ENCODE measurements around the gene CALM3. TPM values are rescaled to one million over a fixed set of nuclear protein-coding genes. Genes with fewer than 3 reads are reported as not detected.

The CALM3 gene
- total RNA-seq, 1 experiment from 2014 or later: 343 TPM

- Histone ChIP-seq H3K23ac (ENCODE audit: insufficient read length, low read depth, low read length) (no peak overlapping the region), H3K9ac (ENCODE audit: extremely low read depth, insufficient read length, low read length) (no peak overlapping the region), H2BK5ac (ENCODE audit: insufficient read length, low read length) (no peak overlapping the region), H3K4me1 (ENCODE audit: insufficient read depth, low read length) (no peaks in the 10 kb centered on the region), H3K18ac (ENCODE audit: insufficient read length, low read depth, low read length) (no peak overlapping the region), H2BK12ac (ENCODE audit: insufficient read length, low read depth, low read length) (no peak overlapping the region), H3K23me2 (ENCODE audit: insufficient read length, low read depth, low read length, poor library complexity, severe bottlenecking) (no peaks in the 10 kb centered on the region), H2AK5ac (ENCODE audit: insufficient read length, low read length) (no peak overlapping the region), H3K9me3 (ENCODE audit: control insufficient read depth, low read depth, low read length) (no peaks in the 10 kb centered on the region), H2AFZ (ENCODE audit: low read length) (no peak overlapping the region), H4K8ac (replicated peaks; ENCODE audit: insufficient read length, low read depth, low read length) (no peak overlapping the region), H3K14ac (ENCODE audit: insufficient read depth, low read length) (no peak overlapping the region), H3K27ac (ENCODE audit: insufficient read length, low read depth, low read length) (no peak overlapping the region), H4K91ac (ENCODE audit: insufficient read length, low read depth, low read length) (no peak overlapping the region), H3K27me3 (ENCODE audit: insufficient read depth, low read length) (no peaks in the 10 kb centered on the region), H2BK20ac (ENCODE audit: low read depth, low read length, poor library complexity, severe bottlenecking) (no peak overlapping the region), H3K79me1 (ENCODE audit: insufficient read depth, low read depth, low read length, poor library complexity, severe bottlenecking) (no peaks in the 10 kb centered on the region), H3K4me2 (ENCODE audit: insufficient read depth, insufficient read length, low read length) (no peak overlapping the region), H2BK120ac (ENCODE audit: low read depth, low read length, poor library complexity, severe bottlenecking) (no peak overlapping the region), H2BK15ac (ENCODE audit: low read depth, low read length) (no peak overlapping the region), H3K4ac (ENCODE audit: low read depth, low read length) (no peak overlapping the region), H4K5ac (ENCODE audit: insufficient read length, low read depth, low read length) (no peak overlapping the region), H4K20me1 (ENCODE audit: control insufficient read depth, insufficient read depth, insufficient read length) (peaks cover 6% of the 10 kb centered on the region), H3K79me2 (ENCODE audit: insufficient read depth, low read length) (no peaks in the 10 kb centered on the region), H3K56ac (ENCODE audit: insufficient read length, low read depth, low read length) (no peak overlapping the region), H3T11ph (ENCODE audit: low read length) (no peak overlapping the region)
- H3K9me3 Mint-ChIP-seq: no peaks in the 10 kb centered on the region; a peak in 1 of 5 replicates
- peak; percentile 66 for TF ChIP-seq CTCF (conservative IDR thresholded peaks at IDR 0.05)
- WGBS (ENCODE audit: extremely low coverage, insufficient read length, low lambda C conversion rate): no CpG with 5 or more reads among the region's 5 CpGs
- no peaks in the 10 kb centered on the region for H3K36me3 Mint-ChIP-seq (ENCODE audit: insufficient read depth in 1 of 3, low read depth in 3 of 3)
- H3K27me3 Mint-ChIP-seq (ENCODE audit: low read depth): peaks cover 5% of the 10 kb centered on the region
- H3K4me3 Mint-ChIP-seq: 0 out of 5 replicates have a peak overlapping the region, but pooled peaks of 1 of the 2 experiments have one; percentile 62
- peaks cover 0 to 10% of the 10 kb centered on the region in 2 experiments; a peak in 3 of 4 replicates for H3K4me1 Mint-ChIP-seq
- no peak overlapping the region; a peak in 1 of 7 replicates for H3K27ac Mint-ChIP-seq
- DNase-seq: peak; percentile 85
Measured at GRCh38 chr19:46571495-46571894, 29.6 kb upstream of the CALM3 start.

Data from H9 (cell line).